Measurements from ENCODE around the gene AHNAK. TPM values are rescaled to one million over a fixed set of nuclear protein-coding genes. Genes with fewer than 3 reads are reported as not detected.

The AHNAK gene
- total RNA-seq, 2 experiments from 2014 or later, result 0.21 to 0.28 TPM

- no TSS peak for BruUV-seq (replicated peaks)
- no peak overlapping the region for H3K4me3 ChIP-seq (ENCODE audit: low read depth, low read length, poor library complexity, severe bottlenecking)
- no peaks in the 10 kb centered on the region for H3K9me2 ChIP-seq (ENCODE audit: insufficient read depth, low read length)
- TF ChIP-seq CTCF (conservative IDR thresholded peaks at IDR 0.05; ENCODE audit: low read length) (no peak), EZH2phosphoT487 (IDR thresholded peaks at IDR 0.05; ENCODE audit: borderline replicate concordance, low read depth, low read length) (no peak)
- DNase-seq (ENCODE audit: low spot score), result no peak
- H3K4me2 ChIP-seq (ENCODE audit: low read length), result no peak overlapping the region
- intact Hi-C loops (cut with micrococcal nuclease; ENCODE audit: unreplicated experiment), result no loop called here
- no peaks in the 10 kb centered on the region for H3K9me3 ChIP-seq (ENCODE audit: low read length)
- ChIA-PET CTCF (ENCODE audit: unreplicated experiment) (no interaction called here), POLR2A (interaction anchor here (0.6 to 1.2 kb wide), 3 partner anchors 44 to 805 kb away, joined by 3 read pairs; no protein-coding TSS in a partner anchor)
- no peaks in the 10 kb centered on the region for H3K36me3 ChIP-seq (ENCODE audit: insufficient read depth, low read length)
- H3K79me2 ChIP-seq (ENCODE audit: insufficient read depth, low read depth, low read length), result no peaks in the 10 kb centered on the region
- no peaks in the 10 kb centered on the region for H3K4me1 ChIP-seq (ENCODE audit: insufficient read depth, low read length, poor library complexity, severe bottlenecking)
- H3K27ac ChIP-seq (ENCODE audit: low read depth, low read length, poor library complexity, severe bottlenecking), result no peak overlapping the region
- H2AFZ ChIP-seq (ENCODE audit: low read length), result no peak overlapping the region
- H4K20me1 ChIP-seq (ENCODE audit: insufficient read depth, low read length), result no peaks in the 10 kb centered on the region
Observed at GRCh38 chr11:62444236-62444833, 102.3 kb downstream of the AHNAK start.

GRCh38 chr11:62443390-62444235 is 103.0 kb downstream of the AHNAK start:
- intact Hi-C loops (cut with micrococcal nuclease; ENCODE audit: unreplicated experiment), result no loop called here
- POLR2A ChIA-PET, result no interaction called here

More at GRCh38 chr11:62443390-62444235, 103.0 kb downstream of the AHNAK start:
- Histone ChIP-seq H3K4me1 (ENCODE audit: insufficient read depth, low read length, poor library complexity, severe bottlenecking) (no peaks in the 10 kb centered on the region), H3K9me3 (ENCODE audit: low read length) (no peaks in the 10 kb centered on the region), H3K79me2 (ENCODE audit: insufficient read depth, low read depth, low read length) (no peaks in the 10 kb centered on the region), H3K36me3 (ENCODE audit: insufficient read depth, low read length) (no peaks in the 10 kb centered on the region), H3K4me2 (ENCODE audit: low read length) (no peak overlapping the region), H3K9me2 (ENCODE audit: insufficient read depth, low read length) (no peaks in the 10 kb centered on the region), H2AFZ (ENCODE audit: low read length) (no peak overlapping the region), H3K27ac (ENCODE audit: low read depth, low read length, poor library complexity, severe bottlenecking) (no peak overlapping the region), H3K4me3 (ENCODE audit: low read depth, low read length, poor library complexity, severe bottlenecking) (no peak overlapping the region), H4K20me1 (ENCODE audit: insufficient read depth, low read length) (no peaks in the 10 kb centered on the region)
- DNase-seq (ENCODE audit: low spot score), result no peak
- TF ChIP-seq CTCF (conservative IDR thresholded peaks at IDR 0.05; ENCODE audit: low read length) (no peak), EZH2phosphoT487 (IDR thresholded peaks at IDR 0.05; ENCODE audit: borderline replicate concordance, low read depth, low read length) (no peak)
- no TSS peak for BruUV-seq (replicated peaks)
- CTCF ChIA-PET (ENCODE audit: unreplicated experiment), result no interaction called here

Measured in OCI-LY7 (cell line).